Neural cell (in vitro differentiated cells): ENCODE data around the gene DDX50. TPM values are rescaled to one million over a fixed set of nuclear protein-coding genes. Genes with fewer than 3 reads are reported as not detected.

ENCODE experiments used
- H2AFZ ChIP-seq: fragments of 200-600, 300-800 bp; sonication (generic), shearing (Covaris generic); 2 replicates; pipeline ENCODE4 v1.6.0; 2014; ENCODE audit warnings: low read depth, mild to moderate bottlenecking, antibody characterized with exemption, low read length, moderate library complexity
- H3F3A ChIP-seq: fragments of 200-600 bp; shearing (Covaris generic); 2 replicates; pipeline ENCODE4 v1.6.1; 2016; ENCODE audit warnings: mild to moderate bottlenecking, moderate library complexity, mixed read lengths, antibody characterized with exemption, low read length; ENCODE audit not compliant: insufficient read depth, poor library complexity, severe bottlenecking
- H3K27ac ChIP-seq: fragments of 200-600, 300-800 bp; sonication (generic), shearing (Covaris generic); 2 replicates; pipeline ENCODE4 v1.5.1; 2014; ENCODE audit warnings: mild to moderate bottlenecking, low read length, moderate library complexity
- H3K27me3 ChIP-seq: fragments of 300-800, 200-600 bp; sonication (generic), shearing (Covaris generic); 2 replicates; pipeline ENCODE4 v1.6.0; 2014; ENCODE audit warnings: mild to moderate bottlenecking, low read depth, low read length, moderate library complexity; ENCODE audit not compliant: insufficient read depth
- H3K36me3 ChIP-seq: fragments of 300-800, 200-600 bp; sonication (generic), shearing (Covaris generic); 2 replicates; pipeline ENCODE4 v1.5.1; 2014; ENCODE audit warnings: mild to moderate bottlenecking, antibody characterized with exemption, low read length, moderate library complexity; ENCODE audit not compliant: insufficient read depth
- H3K4me2 ChIP-seq: fragments of 300-800, 200-600 bp; sonication (generic), shearing (Covaris generic); 2 replicates; pipeline ENCODE4 v1.6.0; 2014; ENCODE audit warnings: mild to moderate bottlenecking, low read length
- H3K4me3 ChIP-seq: fragments of 300-800, 200-600 bp; sonication (generic), shearing (Covaris generic); 2 replicates; pipeline ENCODE4 v1.5.1; 2014; ENCODE audit warnings: mild to moderate bottlenecking, low read length, moderate library complexity
- H3K79me2 ChIP-seq: fragments of 200-600 bp; shearing (Covaris generic); replicated peaks from 2 replicates; pipeline ENCODE4 v1.6.0; 2014; ENCODE audit warnings: mild to moderate bottlenecking, low read length, moderate library complexity; ENCODE audit not compliant: insufficient read depth
- H3K9ac ChIP-seq: fragments of 300-800, 200-600 bp; sonication (generic), shearing (Covaris generic); 2 replicates; pipeline ENCODE4 v1.6.1; 2016; ENCODE audit warnings: mild to moderate bottlenecking, low read length, mixed read lengths
- H3K9me2 ChIP-seq: fragments of 200-600 bp; shearing (Covaris generic); 2 replicates; pipeline ENCODE4 v1.6.1; 2016; ENCODE audit warnings: mild to moderate bottlenecking, low read length, mixed read lengths; ENCODE audit not compliant: insufficient read depth
- H3K9me3 ChIP-seq: fragments of 200-600, 300-800 bp; sonication (generic), shearing (Covaris generic); 2 replicates; pipeline ENCODE4 v1.6.1; 2016; ENCODE audit warnings: mild to moderate bottlenecking, mixed run types, low read length, moderate library complexity, mixed read lengths
- H4K20me1 ChIP-seq: fragments of 200-600 bp; shearing (Covaris generic); 2 replicates; pipeline ENCODE4 v1.6.1; 2016; ENCODE audit warnings: mild to moderate bottlenecking, mixed run types; ENCODE audit not compliant: insufficient read depth
- EP300 ChIP-seq: fragments of 450-650 bp; conservative IDR thresholded peaks from 2 replicates; pipeline ENCODE4 v1.6.1; 2014; ENCODE audit warnings: antibody characterized with exemption, mild to moderate bottlenecking, moderate library complexity; ENCODE audit not compliant: poor library complexity, severe bottlenecking
- MXI1 ChIP-seq: fragments of 450-650 bp; conservative IDR thresholded peaks from 2 replicates; pipeline ENCODE4 v1.6.1; 2014; ENCODE audit warnings: antibody characterized with exemption, mild to moderate bottlenecking; ENCODE audit not compliant: poor library complexity, severe bottlenecking
- POLR2AphosphoS5 ChIP-seq: IDR thresholded peaks from 2 replicates; pipeline ENCODE4 v1.6.1; 2012
- RAD21 ChIP-seq: fragments of 450-650 bp; conservative IDR thresholded peaks from 2 replicates; pipeline ENCODE4 v1.6.1; 2014; ENCODE audit warnings: antibody characterized with exemption, mild to moderate bottlenecking, moderate library complexity
- SMC3 ChIP-seq: fragments of 450-650 bp; conservative IDR thresholded peaks from 2 replicates; pipeline ENCODE4 v1.6.1; 2014; ENCODE audit warnings: antibody characterized with exemption, mild to moderate bottlenecking, moderate library complexity; ENCODE audit not compliant: poor library complexity
- TAF1 ChIP-seq: IDR thresholded peaks from 2 replicates; pipeline ENCODE4 v1.6.1; 2012; ENCODE audit warnings: low read depth
- polyA plus RNA-seq: library from polyadenylated mRNA; depleted of rRNA; stranded (reverse); fragments of >200 nt; gene quantifications from 2 replicates; pipeline ENCODE4 v1.2.3, GENCODE V29; 2014
- TF ChIP-seq, protein P1 (sequence below): IDR thresholded peaks from 2 replicates; pipeline ENCODE4 v1.6.1; 2012; ENCODE audit warnings: borderline replicate concordance

The DDX50 gene
- polyA plus RNA-seq, 1 donor from 2014 or later: 51.1 TPM

DNA sequence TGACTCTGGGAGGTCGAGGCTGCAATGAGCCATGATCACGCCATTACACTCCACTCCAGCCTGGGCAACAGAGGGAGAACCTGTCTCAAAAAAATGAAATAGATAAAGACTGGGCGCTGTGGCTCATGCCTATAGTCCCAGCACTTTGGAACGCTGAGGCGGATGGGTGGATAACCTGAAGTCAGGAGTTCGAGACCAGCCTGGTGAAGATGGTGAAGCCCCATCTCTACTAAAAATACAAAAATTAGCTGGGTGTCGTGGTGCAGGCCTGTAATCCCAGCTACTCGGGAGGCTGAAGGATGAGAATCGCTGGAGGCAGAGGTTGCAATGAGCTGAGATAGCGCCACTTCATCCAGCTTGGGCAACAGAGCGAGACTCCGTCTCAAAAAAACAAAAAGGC is 53.8 kb downstream of the DDX50 start:
- H3F3A ChIP-seq: peaks cover 6% of the 10 kb centered on the region
- no peaks in the 10 kb centered on the region for H4K20me1 ChIP-seq
- no peak overlapping the region for H3K4me2 ChIP-seq
- H3K36me3 ChIP-seq: peaks cover 7% of the 10 kb centered on the region
- no peaks in the 10 kb centered on the region for H3K9me3 ChIP-seq
- peaks cover 25% of the 10 kb centered on the region for H3K79me2 ChIP-seq
- H3K4me3 ChIP-seq: peak overlapping the region; percentile 31
- H3K27ac ChIP-seq: peak overlapping the region; percentile 86
- TF ChIP-seq POLR2AphosphoS5 (no peak), MXI1 (no peak), EP300 (no peak), RAD21 (no peak)
- TF ChIP-seq, protein P1, sequence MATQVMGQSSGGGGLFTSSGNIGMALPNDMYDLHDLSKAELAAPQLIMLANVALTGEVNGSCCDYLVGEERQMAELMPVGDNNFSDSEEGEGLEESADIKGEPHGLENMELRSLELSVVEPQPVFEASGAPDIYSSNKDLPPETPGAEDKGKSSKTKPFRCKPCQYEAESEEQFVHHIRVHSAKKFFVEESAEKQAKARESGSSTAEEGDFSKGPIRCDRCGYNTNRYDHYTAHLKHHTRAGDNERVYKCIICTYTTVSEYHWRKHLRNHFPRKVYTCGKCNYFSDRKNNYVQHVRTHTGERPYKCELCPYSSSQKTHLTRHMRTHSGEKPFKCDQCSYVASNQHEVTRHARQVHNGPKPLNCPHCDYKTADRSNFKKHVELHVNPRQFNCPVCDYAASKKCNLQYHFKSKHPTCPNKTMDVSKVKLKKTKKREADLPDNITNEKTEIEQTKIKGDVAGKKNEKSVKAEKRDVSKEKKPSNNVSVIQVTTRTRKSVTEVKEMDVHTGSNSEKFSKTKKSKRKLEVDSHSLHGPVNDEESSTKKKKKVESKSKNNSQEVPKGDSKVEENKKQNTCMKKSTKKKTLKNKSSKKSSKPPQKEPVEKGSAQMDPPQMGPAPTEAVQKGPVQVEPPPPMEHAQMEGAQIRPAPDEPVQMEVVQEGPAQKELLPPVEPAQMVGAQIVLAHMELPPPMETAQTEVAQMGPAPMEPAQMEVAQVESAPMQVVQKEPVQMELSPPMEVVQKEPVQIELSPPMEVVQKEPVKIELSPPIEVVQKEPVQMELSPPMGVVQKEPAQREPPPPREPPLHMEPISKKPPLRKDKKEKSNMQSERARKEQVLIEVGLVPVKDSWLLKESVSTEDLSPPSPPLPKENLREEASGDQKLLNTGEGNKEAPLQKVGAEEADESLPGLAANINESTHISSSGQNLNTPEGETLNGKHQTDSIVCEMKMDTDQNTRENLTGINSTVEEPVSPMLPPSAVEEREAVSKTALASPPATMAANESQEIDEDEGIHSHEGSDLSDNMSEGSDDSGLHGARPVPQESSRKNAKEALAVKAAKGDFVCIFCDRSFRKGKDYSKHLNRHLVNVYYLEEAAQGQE: no peak
- H2AFZ ChIP-seq: no peak overlapping the region
- H3K9me2 ChIP-seq: no peaks in the 10 kb centered on the region
- peak overlapping the region; percentile 69 for H3K9ac ChIP-seq
- no peaks in the 10 kb centered on the region for H3K27me3 ChIP-seq

GRCh38 chr10:68955355-68955831 is 54.3 kb downstream of the DDX50 start:
- peak overlapping the region; percentile 83 for H2AFZ ChIP-seq
- H3K36me3 ChIP-seq: peaks cover 4% of the 10 kb centered on the region
- peak overlapping the region; percentile 91 for H3K4me2 ChIP-seq
- no peaks in the 10 kb centered on the region for H4K20me1 ChIP-seq
- peak overlapping the region; percentile 86 for H3K27ac ChIP-seq
- H3K9me2 ChIP-seq: no peaks in the 10 kb centered on the region
- no peaks in the 10 kb centered on the region for H3K27me3 ChIP-seq
- H3F3A ChIP-seq: peaks cover 6% of the 10 kb centered on the region
- no peaks in the 10 kb centered on the region for H3K9me3 ChIP-seq
- H3K4me3 ChIP-seq: peak overlapping the region; percentile 85
- H3K79me2 ChIP-seq: peaks cover 28% of the 10 kb centered on the region
- no peak for TF ChIP-seq SMC3
- TF ChIP-seq EP300: no peak
- TF ChIP-seq, protein P1: no peak
- no peak for TF ChIP-seq TAF1
- peak overlapping the region; percentile 69 for H3K9ac ChIP-seq
